Peyer's patch (tissue), 4 donors: Measurements from ENCODE around the gene SPATA20.

ENCODE experiments used
- POLR2A ChIP-seq, 2 donors: fragments of 450-650 bp; IDR thresholded peaks; one replicate each; pipeline ENCODE4 v1.5.1; 2017; ENCODE audit warnings: antibody characterized with exemption in 2 of 2, mild to moderate bottlenecking in 2 of 2, moderate library complexity in 2 of 2
- TF ChIP-seq, protein P1 (sequence below), 6 experiments: fragments of 450-650 bp in 4 of 6; fragments of 200-600 bp in 2 of 6; sonication (generic) in 1 of 6; IDR thresholded peaks; one replicate each; pipeline ENCODE4 v1.5.1; 2017 to 2019; ENCODE audit warnings: antibody characterized with exemption in 6 of 6, mild to moderate bottlenecking in 3 of 6, moderate library complexity in 1 of 6

DNA sequence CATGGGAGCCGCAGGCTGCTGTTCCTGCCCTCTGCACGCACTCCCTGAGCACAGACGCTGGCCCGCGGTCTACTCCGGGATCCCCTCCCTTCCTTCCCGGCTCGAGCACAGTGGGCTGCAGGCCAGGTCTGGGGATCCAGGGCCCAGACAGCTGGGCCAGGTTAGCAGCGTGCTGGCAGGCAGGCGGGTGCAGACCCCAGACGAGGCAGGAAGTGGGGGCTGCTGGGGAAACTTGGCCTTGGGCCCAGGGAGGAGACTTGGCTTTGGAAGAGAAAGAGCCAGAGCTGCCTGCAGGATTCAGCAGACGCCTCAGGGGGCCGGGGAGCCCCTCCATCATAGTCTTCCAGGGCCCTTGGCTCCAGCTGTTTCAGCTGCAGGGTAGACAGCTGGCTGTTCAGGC is 57.5 kb downstream of the SPATA20 start:
- TF ChIP-seq, protein P1, sequence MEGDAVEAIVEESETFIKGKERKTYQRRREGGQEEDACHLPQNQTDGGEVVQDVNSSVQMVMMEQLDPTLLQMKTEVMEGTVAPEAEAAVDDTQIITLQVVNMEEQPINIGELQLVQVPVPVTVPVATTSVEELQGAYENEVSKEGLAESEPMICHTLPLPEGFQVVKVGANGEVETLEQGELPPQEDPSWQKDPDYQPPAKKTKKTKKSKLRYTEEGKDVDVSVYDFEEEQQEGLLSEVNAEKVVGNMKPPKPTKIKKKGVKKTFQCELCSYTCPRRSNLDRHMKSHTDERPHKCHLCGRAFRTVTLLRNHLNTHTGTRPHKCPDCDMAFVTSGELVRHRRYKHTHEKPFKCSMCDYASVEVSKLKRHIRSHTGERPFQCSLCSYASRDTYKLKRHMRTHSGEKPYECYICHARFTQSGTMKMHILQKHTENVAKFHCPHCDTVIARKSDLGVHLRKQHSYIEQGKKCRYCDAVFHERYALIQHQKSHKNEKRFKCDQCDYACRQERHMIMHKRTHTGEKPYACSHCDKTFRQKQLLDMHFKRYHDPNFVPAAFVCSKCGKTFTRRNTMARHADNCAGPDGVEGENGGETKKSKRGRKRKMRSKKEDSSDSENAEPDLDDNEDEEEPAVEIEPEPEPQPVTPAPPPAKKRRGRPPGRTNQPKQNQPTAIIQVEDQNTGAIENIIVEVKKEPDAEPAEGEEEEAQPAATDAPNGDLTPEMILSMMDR (IDR thresholded peaks at IDR 0.05): no peak
- TF ChIP-seq POLR2A (IDR thresholded peaks at IDR 0.05): no peak
